ENCODE data around the gene ROR1. TPM values are rescaled to one million over a fixed set of nuclear protein-coding genes. Genes with fewer than 3 reads are reported as not detected.

The ROR1 gene
- total and polyA plus RNA-seq, 8 donors, result 25.5 to 95.8 (median 83.0) TPM

GRCh38 chr1:63740432-63740831, 33.4 kb upstream of the ROR1 start:
- no peak overlapping the region for H3K27ac ChIP-seq
- no peak for TF ChIP-seq CTCF (IDR thresholded peaks at IDR 0.05)
- DNase-seq (no peak), ATAC-seq (no peak)
- intact Hi-C loops (cut with DNase I), result no loop called here
- peaks cover 0 to 5% of the 10 kb centered on the region in 2 donors for H3K9me3 ChIP-seq
- H3K36me3 ChIP-seq, result no peaks in the 10 kb centered on the region
- no peak overlapping the region for H3K4me3 ChIP-seq
- no peaks in the 10 kb centered on the region for H3K27me3 ChIP-seq
- no peaks in the 10 kb centered on the region for H3K4me1 ChIP-seq

GRCh38 chr1:63742526-63742925, 31.3 kb upstream of the ROR1 start:
- Histone ChIP-seq H3K27me3 (no peaks in the 10 kb centered on the region), H3K4me3 (no peak overlapping the region), H3K4me1 (no peaks in the 10 kb centered on the region), H3K27ac (no peak overlapping the region), H3K9me3 (no peaks in the 10 kb centered on the region), H3K36me3 (no peaks in the 10 kb centered on the region)
- DNase-seq, result no peak
- TF ChIP-seq CTCF (IDR thresholded peaks at IDR 0.05), result no peak
- intact Hi-C loops (cut with DNase I), result no loop called here
- no peak for ATAC-seq

DNA sequence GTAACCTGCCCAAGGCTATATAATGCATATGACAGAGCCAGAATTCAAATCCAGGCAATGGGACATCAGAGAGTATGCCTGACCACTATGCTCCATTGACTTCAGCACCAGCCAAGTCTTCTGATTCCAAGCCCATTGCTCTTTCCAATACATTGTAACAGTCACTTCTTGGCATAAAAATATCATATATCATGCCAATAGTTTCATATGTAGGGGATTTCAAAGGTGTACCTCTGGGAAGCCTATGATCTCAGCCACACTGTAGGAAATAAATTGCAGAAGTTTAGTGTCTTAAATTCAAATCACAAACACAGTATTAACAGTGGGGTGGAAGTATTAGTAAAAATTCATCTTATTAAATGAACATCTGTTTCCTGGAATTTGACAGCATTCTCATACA, 30.0 kb upstream of the ROR1 start:
- intact Hi-C loops (cut with DNase I), result no loop called here
- TF ChIP-seq CTCF (IDR thresholded peaks at IDR 0.05), result no peak
- Histone ChIP-seq H3K4me1 (no peaks in the 10 kb centered on the region), H3K9me3 (no peaks in the 10 kb centered on the region), H3K27ac (no peak overlapping the region), H3K4me3 (no peak overlapping the region), H3K27me3 (no peaks in the 10 kb centered on the region), H3K36me3 (no peaks in the 10 kb centered on the region)
- no peak for DNase-seq
- no peak for ATAC-seq

DNA sequence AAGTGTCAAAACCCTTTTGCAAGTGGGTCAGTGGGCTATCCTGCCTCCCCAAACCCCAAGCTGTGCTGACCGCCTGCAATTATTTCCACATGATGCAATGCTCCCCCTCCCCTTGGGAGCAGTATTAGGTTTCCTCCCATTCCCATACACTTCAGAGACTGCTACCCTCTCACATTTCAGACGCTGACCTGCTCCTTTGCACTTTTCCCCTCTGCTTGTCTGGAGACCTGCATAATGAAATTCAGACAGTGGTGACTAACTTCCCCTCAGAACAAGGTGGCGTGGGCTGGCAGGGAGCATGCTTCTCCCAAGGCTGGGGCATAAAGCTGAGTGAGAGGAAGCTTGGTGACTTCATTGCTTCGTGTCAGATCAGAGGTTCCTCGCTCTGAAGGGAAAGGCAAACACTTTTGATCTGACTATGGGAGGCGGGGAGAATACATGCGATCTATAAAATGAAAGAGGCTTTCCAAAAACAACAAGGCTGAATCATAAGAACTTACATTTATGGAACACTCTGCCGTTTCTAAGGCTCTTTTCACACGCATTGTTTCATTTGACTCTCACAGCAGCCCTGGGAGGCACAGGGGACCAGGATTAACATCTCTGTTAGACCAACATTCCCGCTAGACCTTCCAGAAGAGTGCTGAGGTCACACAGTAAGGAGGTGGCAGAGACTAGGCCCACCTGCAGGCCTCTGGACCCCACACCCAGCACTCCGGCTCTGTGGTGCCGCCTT, 27.5 kb upstream of the ROR1 start:
- no peaks in the 10 kb centered on the region for H3K9me3 ChIP-seq
- intact Hi-C loops (cut with DNase I), result no loop called here
- no peak overlapping the region for H3K4me3 ChIP-seq
- DNase-seq (peak in 1 of 4 donors; percentile 37), ATAC-seq (peak; percentile 19)
- H3K27ac ChIP-seq, result no peak overlapping the region
- no peaks in the 10 kb centered on the region for H3K36me3 ChIP-seq
- no peaks in the 10 kb centered on the region for H3K4me1 ChIP-seq
- no peak for TF ChIP-seq CTCF (IDR thresholded peaks at IDR 0.05)
- no peaks in the 10 kb centered on the region for H3K27me3 ChIP-seq

DNA sequence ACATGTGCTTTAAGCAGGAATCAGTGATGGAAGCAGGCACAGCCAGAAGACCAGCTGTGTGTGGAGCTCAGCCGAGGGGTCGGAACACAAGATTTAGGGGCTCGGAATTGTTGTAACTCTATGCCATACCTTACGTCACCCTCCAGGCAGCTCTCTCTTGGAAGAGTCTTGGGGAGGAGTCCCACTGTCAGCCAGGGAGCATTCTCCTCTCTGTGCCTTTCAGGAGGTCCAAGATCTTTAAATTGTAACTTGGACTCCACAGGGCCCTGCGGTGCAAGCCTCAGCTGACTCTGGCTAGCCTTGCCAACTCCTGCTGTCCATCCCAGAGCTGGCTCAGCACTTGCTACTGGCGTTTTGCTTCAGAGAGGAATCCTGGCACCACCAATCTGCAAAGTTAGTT, 26.4 kb upstream of the ROR1 start:
- ATAC-seq, result no peak
- H3K36me3 ChIP-seq, result no peaks in the 10 kb centered on the region
- H3K9me3 ChIP-seq, result no peaks in the 10 kb centered on the region
- intact Hi-C loops (cut with DNase I), result no loop called here
- H3K27me3 ChIP-seq, result no peaks in the 10 kb centered on the region
- no peak overlapping the region for H3K4me3 ChIP-seq
- no peaks in the 10 kb centered on the region for H3K4me1 ChIP-seq
- no peak for TF ChIP-seq CTCF (IDR thresholded peaks at IDR 0.05)
- H3K27ac ChIP-seq, result no peak overlapping the region
- peak in 1 of 4 donors; percentile 25 for DNase-seq
